Upper lobe of right lung (tissue), 1 donor: ENCODE measurements around the gene TSKS. TPM values are rescaled to one million over a fixed set of nuclear protein-coding genes. Genes with fewer than 3 reads are reported as not detected.

ENCODE experiments used
- ATAC-seq: fragments of 200-7000 bp; cut with Tn5 transposase; one replicate; pipeline ENCODE4 v1.9.1; 2020; ENCODE audit warnings: mild to moderate bottlenecking, moderate library complexity
- DNase-seq: peaks from one replicate; pipeline ENCODE4 v3.0.0-alpha.2; 2020
- H3K27ac ChIP-seq: fragments of 200-600 bp; one replicate; pipeline ENCODE4 v1.8.0; 2022
- H3K27me3 ChIP-seq: fragments of 200-600 bp; one replicate; pipeline ENCODE4 v1.8.0; 2022; ENCODE audit warnings: mild to moderate bottlenecking
- H3K36me3 ChIP-seq: fragments of 200-600 bp; one replicate; pipeline ENCODE4 v1.8.0; 2022
- H3K4me1 ChIP-seq: fragments of 200-600 bp; one replicate; pipeline ENCODE4 v1.8.0; 2022
- H3K4me3 ChIP-seq: fragments of 200-600 bp; one replicate; pipeline ENCODE4 v1.8.0; 2022; ENCODE audit warnings: mild to moderate bottlenecking
- H3K9me3 ChIP-seq: fragments of 200-600 bp; one replicate; pipeline ENCODE4 v1.8.0; 2022
- CTCF ChIP-seq: fragments of 200-600 bp; IDR thresholded peaks from one replicate; pipeline ENCODE4 v1.8.0; 2022; ENCODE audit warnings: antibody characterized with exemption
- intact Hi-C: fragments of 100-400 bp; cut with DNase I; formaldehyde crosslinking; loops from one replicate; pipeline ENCODE4 v1.11.0; 2022
- total RNA-seq: library from RNA; stranded (reverse); fragmentation: NEBNext Ultra II Directional; extraction: Animal tissue kit (Norgen Biotek cat#: 25700); gene quantifications from one replicate; pipeline ENCODE4 v1.2.1, GENCODE V29; 2021
- donor health status: DM: no; HTN: yes; CAD: no; lungs with severe emphysema.

The TSKS gene
- total RNA-seq, 1 donor from 2014 or later = 0.43 TPM

- no peaks in the 10 kb centered on the region for H3K4me1 ChIP-seq
- intact Hi-C loops = no loop called here
- H3K9me3 ChIP-seq = no peaks in the 10 kb centered on the region
- no peaks in the 10 kb centered on the region for H3K27me3 ChIP-seq
- H3K36me3 ChIP-seq = no peaks in the 10 kb centered on the region
- ATAC-seq (peak; percentile 30), DNase-seq (no peak)
- TF ChIP-seq CTCF = no peak
- H3K4me3 ChIP-seq = no peak overlapping the region
- H3K27ac ChIP-seq = no peak overlapping the region
Observed at GRCh38 chr19:49700563-49700962, 62.5 kb downstream of the TSKS start.

- no peak overlapping the region for H3K4me3 ChIP-seq
- H3K36me3 ChIP-seq = no peaks in the 10 kb centered on the region
- no peaks in the 10 kb centered on the region for H3K27me3 ChIP-seq
- H3K4me1 ChIP-seq = no peaks in the 10 kb centered on the region
- intact Hi-C loops = no loop called here
- no peak for ATAC-seq
- no peak overlapping the region for H3K27ac ChIP-seq
- no peak for TF ChIP-seq CTCF
- no peak for DNase-seq
- no peaks in the 10 kb centered on the region for H3K9me3 ChIP-seq
Observed at GRCh38 chr19:49699364-49699763, 63.7 kb downstream of the TSKS start.

DNA sequence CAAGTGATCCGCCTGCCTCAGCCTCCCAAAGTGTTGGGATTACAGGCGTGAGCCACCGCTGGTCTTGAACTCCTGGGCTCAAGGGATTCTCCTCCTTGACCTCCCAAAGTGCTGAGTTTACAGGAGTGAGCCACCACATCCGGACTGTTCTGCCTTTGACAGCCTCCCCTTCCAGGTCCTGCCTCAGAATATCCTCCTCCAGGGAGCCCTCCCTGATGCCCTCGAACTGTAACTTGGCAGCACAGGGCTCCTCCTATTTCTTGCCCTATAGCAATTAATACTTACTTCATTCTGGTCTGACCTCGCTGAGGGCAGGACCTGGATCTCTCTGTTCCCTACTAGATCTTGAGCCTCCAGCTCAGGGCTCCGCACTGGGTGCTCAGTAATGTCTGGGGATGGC lies 66.2 kb downstream of the TSKS start:
- DNase-seq = no peak
- no peaks in the 10 kb centered on the region for H3K9me3 ChIP-seq
- ATAC-seq = no peak
- no peak overlapping the region for H3K4me3 ChIP-seq
- H3K27ac ChIP-seq = no peak overlapping the region
- no peaks in the 10 kb centered on the region for H3K27me3 ChIP-seq
- H3K4me1 ChIP-seq = no peaks in the 10 kb centered on the region
- intact Hi-C loops = no loop called here
- H3K36me3 ChIP-seq = no peaks in the 10 kb centered on the region
- TF ChIP-seq CTCF = no peak

- ATAC-seq = no peak
- TF ChIP-seq CTCF = no peak
- no peak for DNase-seq
- Histone ChIP-seq H3K27ac (no peak overlapping the region), H3K4me3 (no peak overlapping the region), H3K9me3 (no peaks in the 10 kb centered on the region), H3K27me3 (no peaks in the 10 kb centered on the region), H3K36me3 (no peaks in the 10 kb centered on the region), H3K4me1 (peaks cover 6% of the 10 kb centered on the region)
- intact Hi-C loops = no loop called here
Observed at GRCh38 chr19:49696115-49696514, 67.0 kb downstream of the TSKS start.

DNA sequence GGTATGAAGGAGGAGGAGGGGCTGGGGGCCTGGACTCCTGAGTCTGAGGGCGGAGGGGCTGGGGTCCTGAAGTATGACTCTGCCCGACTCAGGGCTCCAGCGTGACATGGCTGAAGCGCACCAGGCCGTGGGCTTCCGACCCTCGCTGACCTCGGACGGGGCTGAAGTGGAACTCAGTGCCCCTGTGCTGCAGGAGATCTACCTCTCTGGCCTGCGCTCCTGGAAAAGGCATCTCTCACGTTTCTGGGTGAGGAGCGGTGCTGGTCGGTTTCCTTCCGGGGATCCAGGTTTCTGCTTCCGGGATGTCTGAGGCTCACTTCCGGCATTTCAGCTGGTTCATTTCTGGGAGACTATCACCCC lies 71.0 kb downstream of the TSKS start:
- Histone ChIP-seq H3K36me3 (no peaks in the 10 kb centered on the region), H3K4me1 (peaks cover 23% of the 10 kb centered on the region), H3K27me3 (peaks cover 7% of the 10 kb centered on the region), H3K9me3 (no peaks in the 10 kb centered on the region), H3K27ac (no peak overlapping the region), H3K4me3 (no peak overlapping the region)
- DNase-seq (no peak), ATAC-seq (no peak)
- TF ChIP-seq CTCF = no peak
- intact Hi-C loops = no loop called here
